ENCODE data around the gene GLDC. TPM values are rescaled to one million over a fixed set of nuclear protein-coding genes. Genes with fewer than 3 reads are reported as not detected.
A peak's percentile ranks its signal among the peaks of the same experiment; 100 is the strongest.
"Not testable (repeated sequence)": the region's sequence is repeated elsewhere in the genome, so short reads cannot be mapped to it uniquely, and the experiment has no call there.

GLDC gene
- total RNA-seq, 4 donors from 2014 or later: 1.7 to 15.1 (median 8.6) TPM

GRCh38 chr9:6632516-6633183, 12.9 kb downstream of the GLDC start:
- Histone ChIP-seq H3K27ac (peak overlapping the region in 2 of 3 donors; percentile 32 to 64), H3K4me1 (peaks cover 5 to 7% of the 10 kb centered on the region in 2 donors), H3K27me3 (no peaks in the 10 kb centered on the region), H3K9me3 (no peaks in the 10 kb centered on the region), H3K36me3 (no peaks in the 10 kb centered on the region), H3K4me3 (replicated peaks in 1 of 3) (no peak overlapping the region)
- peak; percentile 87 to 88 for DNase-seq
- TF ChIP-seq CTCF (IDR thresholded peaks at IDR 0.05) (no peak), POLR2A (IDR thresholded peaks at IDR 0.05) (peak in 1 of 2 donors; percentile 38)
- intact Hi-C loops (cut with DNase I): no loop called here
- 37 to 45% methylated on average over 19 of the region's 19 CpGs for WGBS, 2 donors

- no peak for TF ChIP-seq CTCF (IDR thresholded peaks at IDR 0.05)
- no peak for TF ChIP-seq POLR2A (IDR thresholded peaks at IDR 0.05)
- Histone ChIP-seq H3K4me1 (peaks cover 5 to 7% of the 10 kb centered on the region in 2 donors), H3K27ac (no peak overlapping the region), H3K36me3 (no peaks in the 10 kb centered on the region), H3K27me3 (no peaks in the 10 kb centered on the region), H3K4me3 (replicated peaks in 1 of 3) (no peak overlapping the region), H3K9me3 (no peaks in the 10 kb centered on the region)
- DNase-seq: no peak
- intact Hi-C loops (cut with DNase I): no loop called here
- WGBS, 2 donors: 60 to 64% methylated on average over 4 of the region's 4 CpGs
These were observed 14.4 kb downstream of the GLDC start for GRCh38 chr9:6631207-6631512.

- intact Hi-C loops (cut with DNase I): no loop called here
- Histone ChIP-seq H3K4me3 (replicated peaks in 1 of 3) (no peak overlapping the region), H3K27me3 (no peaks in the 10 kb centered on the region), H3K9me3 (no peaks in the 10 kb centered on the region), H3K4me1 (peaks cover 5 to 7% of the 10 kb centered on the region in 2 donors), H3K36me3 (no peaks in the 10 kb centered on the region), H3K27ac (no peak overlapping the region)
- DNase-seq: no peak
- 87 to 94% methylated on average over 11 of the region's 11 CpGs for WGBS, 2 donors
- TF ChIP-seq CTCF (IDR thresholded peaks at IDR 0.05): no peak
- no peak for TF ChIP-seq POLR2A (IDR thresholded peaks at IDR 0.05)
These were observed 14.9 kb downstream of the GLDC start for GRCh38 chr9:6630502-6631206.

- Histone ChIP-seq H3K4me3 (replicated peaks in 1 of 3) (no peak overlapping the region), H3K27me3 (no peaks in the 10 kb centered on the region), H3K27ac (no peak overlapping the region), H3K4me1 (peaks cover 5 to 7% of the 10 kb centered on the region in 2 donors), H3K9me3 (no peaks in the 10 kb centered on the region), H3K36me3 (no peaks in the 10 kb centered on the region)
- intact Hi-C loops (cut with DNase I): no loop called here
- DNase-seq: no peak
- WGBS, 2 donors: 62 to 79% methylated on average over 2 of the region's 2 CpGs
- TF ChIP-seq POLR2A (IDR thresholded peaks at IDR 0.05) (no peak), CTCF (IDR thresholded peaks at IDR 0.05) (no peak)
These were observed 16.8 kb downstream of the GLDC start for GRCh38 chr9:6628704-6629103.

- Histone ChIP-seq H3K36me3 (no peaks in the 10 kb centered on the region), H3K27me3 (no peaks in the 10 kb centered on the region), H3K4me3 (replicated peaks in 1 of 3) (no peak overlapping the region), H3K27ac (no peak overlapping the region), H3K9me3 (no peaks in the 10 kb centered on the region), H3K4me1 (no peaks in the 10 kb centered on the region)
- DNase-seq: no peak
- intact Hi-C loops (cut with DNase I): no loop called here
- no peak for TF ChIP-seq CTCF (IDR thresholded peaks at IDR 0.05)
- no peak for TF ChIP-seq POLR2A (IDR thresholded peaks at IDR 0.05)
- 53 to 87% methylated on average over 2 of the region's 2 CpGs for WGBS, 2 donors
These were observed 20.2 kb downstream of the GLDC start for GRCh38 chr9:6625363-6625762.

GRCh38 chr9:6622784-6623183, 22.7 kb downstream of the GLDC start:
- DNase-seq; intact Hi-C loops (cut with DNase I); H3K4me1 ChIP-seq; H3K9me3 ChIP-seq; H3K27ac ChIP-seq; H3K36me3 ChIP-seq; H3K4me3 ChIP-seq (replicated peaks in 1 of 3); H3K27me3 ChIP-seq: not testable (repeated sequence)
- 94 to 98% methylated on average over 11 to 24 of the region's 29 CpGs for WGBS, 2 donors
